HL-60 (cell line): ENCODE results near the gene RET.

Source experiments
- DNase-seq, 2 experiments: peaks; one replicate each; pipeline ENCODE4 v3.0.0-alpha.2; 2010 to 2020; ENCODE audit warnings: low read depth in 1 of 2, low spot score in 1 of 2
- H3K27ac ChIP-seq: fragments of 250-450 bp; sonication (Bioruptor Pico); replicated peaks from 2 replicates; pipeline ENCODE4 v1.5.1; 2020; ENCODE audit warnings: mild to moderate bottlenecking, moderate library complexity
- H3K27me3 ChIP-seq: fragments of 250-450 bp; sonication (Bioruptor Pico); 2 replicates; pipeline ENCODE4 v1.5.1; 2021; ENCODE audit warnings: mild to moderate bottlenecking, moderate library complexity; ENCODE audit not compliant: insufficient read depth, poor library complexity, severe bottlenecking
- H3K4me3 ChIP-seq: replicated peaks from 2 replicates; pipeline ENCODE4 v1.5.1; 2011; ENCODE audit warnings: mild to moderate bottlenecking, control low read depth, low read length; ENCODE audit not compliant: insufficient read depth
- GABPA ChIP-seq: IDR thresholded peaks from 2 replicates; pipeline ENCODE4 v1.6.1; 2012; ENCODE audit warnings: low read depth
- POLR2AphosphoS5 ChIP-seq: IDR thresholded peaks from 2 replicates; pipeline ENCODE4 v1.6.1; 2012; ENCODE audit warnings: low read depth
- SPI1 ChIP-seq: IDR thresholded peaks from 2 replicates; pipeline ENCODE4 v1.6.1; 2012; ENCODE audit warnings: low read depth, mild to moderate bottlenecking, borderline replicate concordance
- TF ChIP-seq, protein P1 (sequence below): IDR thresholded peaks from 2 replicates; pipeline ENCODE4 v1.6.1; 2012; ENCODE audit warnings: low read depth; ENCODE audit not compliant: insufficient replicate concordance
- TF ChIP-seq, protein P2 (sequence below): IDR thresholded peaks from one replicate; pipeline ENCODE4 v1.5.1; 2011; ENCODE audit warnings: low read length, control low read depth, inconsistent platforms; ENCODE audit not compliant: insufficient read depth

Gene RET

DNA sequence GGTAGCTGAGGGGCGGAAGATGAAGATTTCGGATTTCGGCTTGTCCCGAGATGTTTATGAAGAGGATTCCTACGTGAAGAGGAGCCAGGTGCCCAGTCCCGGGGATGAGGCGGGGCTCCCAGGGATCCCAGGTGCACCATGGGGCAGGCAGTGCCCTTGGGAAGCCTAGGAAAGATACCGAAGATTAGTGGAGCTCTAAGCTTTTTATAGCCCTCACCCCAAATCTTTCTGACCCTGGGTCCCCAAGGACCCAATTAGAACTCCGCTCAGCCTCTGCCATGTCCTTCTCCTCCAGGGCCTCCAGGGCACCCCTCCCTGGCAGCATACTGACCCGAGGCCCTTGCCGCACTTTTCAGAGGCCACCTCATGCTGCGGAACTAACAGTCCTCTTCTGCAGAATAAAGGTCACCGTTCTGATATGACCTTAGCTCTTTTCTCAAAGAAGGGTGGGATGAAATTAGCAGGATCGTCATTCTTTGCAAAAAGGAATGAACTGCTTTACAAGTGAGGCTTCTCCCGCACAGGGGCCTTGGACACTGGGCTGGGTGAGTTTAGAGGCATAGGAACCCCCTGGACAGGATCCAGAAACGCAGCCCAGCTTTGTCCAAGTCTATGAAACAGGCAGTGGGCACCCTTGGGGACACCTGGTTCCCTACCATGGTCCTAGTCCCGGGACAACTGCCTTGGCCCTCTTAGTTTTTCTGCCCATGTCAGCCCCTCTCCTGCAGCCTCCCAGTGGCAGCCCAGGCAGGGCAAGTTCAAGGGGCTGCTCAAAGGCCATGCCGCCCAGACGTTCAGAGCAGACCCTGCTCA is 43.5 kb downstream of the RET start:
- peak overlapping the region; percentile 58 for H3K27ac ChIP-seq

DNA sequence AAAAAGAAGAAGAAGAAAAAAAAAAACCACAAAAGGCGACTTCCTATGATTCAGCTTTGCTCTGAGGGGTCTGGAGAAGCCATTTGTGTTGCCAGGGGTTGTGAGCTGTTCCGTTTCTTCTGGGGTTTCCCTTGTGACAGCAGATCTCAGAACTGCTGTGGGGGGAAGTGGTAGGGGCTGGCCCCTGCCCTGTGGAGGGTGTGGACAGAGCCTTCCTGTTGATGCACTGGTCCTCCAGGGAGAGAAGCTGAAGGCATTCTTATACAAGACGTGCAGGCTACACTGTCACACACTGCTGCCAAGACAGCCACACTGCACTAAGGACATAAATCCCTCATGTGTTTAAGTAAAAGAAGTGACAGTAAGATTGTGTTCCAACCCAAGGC is 44.1 kb downstream of the RET start:
- no peak overlapping the region for H3K4me3 ChIP-seq

More for the DNA sequence above, 43.5 kb downstream of the RET start:
- no peak overlapping the region for H3K4me3 ChIP-seq
- TF ChIP-seq SPI1: no peak
- TF ChIP-seq POLR2AphosphoS5: no peak
- TF ChIP-seq, protein P1, sequence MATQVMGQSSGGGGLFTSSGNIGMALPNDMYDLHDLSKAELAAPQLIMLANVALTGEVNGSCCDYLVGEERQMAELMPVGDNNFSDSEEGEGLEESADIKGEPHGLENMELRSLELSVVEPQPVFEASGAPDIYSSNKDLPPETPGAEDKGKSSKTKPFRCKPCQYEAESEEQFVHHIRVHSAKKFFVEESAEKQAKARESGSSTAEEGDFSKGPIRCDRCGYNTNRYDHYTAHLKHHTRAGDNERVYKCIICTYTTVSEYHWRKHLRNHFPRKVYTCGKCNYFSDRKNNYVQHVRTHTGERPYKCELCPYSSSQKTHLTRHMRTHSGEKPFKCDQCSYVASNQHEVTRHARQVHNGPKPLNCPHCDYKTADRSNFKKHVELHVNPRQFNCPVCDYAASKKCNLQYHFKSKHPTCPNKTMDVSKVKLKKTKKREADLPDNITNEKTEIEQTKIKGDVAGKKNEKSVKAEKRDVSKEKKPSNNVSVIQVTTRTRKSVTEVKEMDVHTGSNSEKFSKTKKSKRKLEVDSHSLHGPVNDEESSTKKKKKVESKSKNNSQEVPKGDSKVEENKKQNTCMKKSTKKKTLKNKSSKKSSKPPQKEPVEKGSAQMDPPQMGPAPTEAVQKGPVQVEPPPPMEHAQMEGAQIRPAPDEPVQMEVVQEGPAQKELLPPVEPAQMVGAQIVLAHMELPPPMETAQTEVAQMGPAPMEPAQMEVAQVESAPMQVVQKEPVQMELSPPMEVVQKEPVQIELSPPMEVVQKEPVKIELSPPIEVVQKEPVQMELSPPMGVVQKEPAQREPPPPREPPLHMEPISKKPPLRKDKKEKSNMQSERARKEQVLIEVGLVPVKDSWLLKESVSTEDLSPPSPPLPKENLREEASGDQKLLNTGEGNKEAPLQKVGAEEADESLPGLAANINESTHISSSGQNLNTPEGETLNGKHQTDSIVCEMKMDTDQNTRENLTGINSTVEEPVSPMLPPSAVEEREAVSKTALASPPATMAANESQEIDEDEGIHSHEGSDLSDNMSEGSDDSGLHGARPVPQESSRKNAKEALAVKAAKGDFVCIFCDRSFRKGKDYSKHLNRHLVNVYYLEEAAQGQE: no peak
- TF ChIP-seq, protein P2, sequence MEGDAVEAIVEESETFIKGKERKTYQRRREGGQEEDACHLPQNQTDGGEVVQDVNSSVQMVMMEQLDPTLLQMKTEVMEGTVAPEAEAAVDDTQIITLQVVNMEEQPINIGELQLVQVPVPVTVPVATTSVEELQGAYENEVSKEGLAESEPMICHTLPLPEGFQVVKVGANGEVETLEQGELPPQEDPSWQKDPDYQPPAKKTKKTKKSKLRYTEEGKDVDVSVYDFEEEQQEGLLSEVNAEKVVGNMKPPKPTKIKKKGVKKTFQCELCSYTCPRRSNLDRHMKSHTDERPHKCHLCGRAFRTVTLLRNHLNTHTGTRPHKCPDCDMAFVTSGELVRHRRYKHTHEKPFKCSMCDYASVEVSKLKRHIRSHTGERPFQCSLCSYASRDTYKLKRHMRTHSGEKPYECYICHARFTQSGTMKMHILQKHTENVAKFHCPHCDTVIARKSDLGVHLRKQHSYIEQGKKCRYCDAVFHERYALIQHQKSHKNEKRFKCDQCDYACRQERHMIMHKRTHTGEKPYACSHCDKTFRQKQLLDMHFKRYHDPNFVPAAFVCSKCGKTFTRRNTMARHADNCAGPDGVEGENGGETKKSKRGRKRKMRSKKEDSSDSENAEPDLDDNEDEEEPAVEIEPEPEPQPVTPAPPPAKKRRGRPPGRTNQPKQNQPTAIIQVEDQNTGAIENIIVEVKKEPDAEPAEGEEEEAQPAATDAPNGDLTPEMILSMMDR: no peak
- no peak for TF ChIP-seq GABPA
- no peak for DNase-seq
- H3K27me3 ChIP-seq: no peaks in the 10 kb centered on the region

DNA sequence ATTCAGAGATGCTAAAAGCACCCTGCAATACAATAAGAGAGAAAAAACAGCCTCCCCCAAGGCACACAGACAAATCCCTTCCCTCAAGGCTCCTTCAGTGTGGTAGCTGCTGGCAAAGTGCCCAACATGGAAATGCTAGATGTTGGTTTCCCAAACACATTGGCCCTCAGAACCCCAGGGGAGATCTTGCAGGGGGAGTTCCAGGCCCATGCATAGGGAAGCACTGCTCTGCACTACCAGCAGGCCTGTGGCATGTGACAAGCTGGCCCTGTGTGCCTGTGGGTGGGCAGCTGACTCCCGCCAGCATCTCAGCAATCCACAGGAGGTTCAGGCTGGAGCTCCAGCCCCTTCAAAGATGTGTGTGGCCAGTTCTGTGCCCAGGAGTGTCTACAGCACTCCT is 44.6 kb downstream of the RET start:
- TF ChIP-seq POLR2AphosphoS5 (no peak), SPI1 (no peak), GABPA (no peak)
- TF ChIP-seq, protein P2: no peak
- TF ChIP-seq, protein P1: no peak
- Histone ChIP-seq H3K27ac (peak overlapping the region; percentile 58), H3K27me3 (no peaks in the 10 kb centered on the region), H3K4me3 (no peak overlapping the region)
- peak; percentile 40 to 47 for DNase-seq

More for the DNA sequence above, 44.1 kb downstream of the RET start:
- peak; percentile 73 to 88 for DNase-seq
- peak overlapping the region; percentile 58 for H3K27ac ChIP-seq
- H3K27me3 ChIP-seq: no peaks in the 10 kb centered on the region
- TF ChIP-seq GABPA: no peak
- TF ChIP-seq, protein P1: no peak
- TF ChIP-seq, protein P2: no peak
- 0 out of 2 replicates have a peak, but pooled peaks have one; percentile 33 for TF ChIP-seq POLR2AphosphoS5
- TF ChIP-seq SPI1: peak; percentile 93
